HUDEP-2 (cell line): ENCODE measurements around the gene HEPACAM2.
A peak's percentile ranks its signal among the peaks of the same experiment; 100 is the strongest.

Experiments used
- DNase-seq, 76 experiments: peaks; one replicate each; lab custom pipeline; 2025; ENCODE audit not compliant: unreplicated experiment in 76 of 76; lab: John Stamatoyannopoulos, UW

Gene HEPACAM2

DNA sequence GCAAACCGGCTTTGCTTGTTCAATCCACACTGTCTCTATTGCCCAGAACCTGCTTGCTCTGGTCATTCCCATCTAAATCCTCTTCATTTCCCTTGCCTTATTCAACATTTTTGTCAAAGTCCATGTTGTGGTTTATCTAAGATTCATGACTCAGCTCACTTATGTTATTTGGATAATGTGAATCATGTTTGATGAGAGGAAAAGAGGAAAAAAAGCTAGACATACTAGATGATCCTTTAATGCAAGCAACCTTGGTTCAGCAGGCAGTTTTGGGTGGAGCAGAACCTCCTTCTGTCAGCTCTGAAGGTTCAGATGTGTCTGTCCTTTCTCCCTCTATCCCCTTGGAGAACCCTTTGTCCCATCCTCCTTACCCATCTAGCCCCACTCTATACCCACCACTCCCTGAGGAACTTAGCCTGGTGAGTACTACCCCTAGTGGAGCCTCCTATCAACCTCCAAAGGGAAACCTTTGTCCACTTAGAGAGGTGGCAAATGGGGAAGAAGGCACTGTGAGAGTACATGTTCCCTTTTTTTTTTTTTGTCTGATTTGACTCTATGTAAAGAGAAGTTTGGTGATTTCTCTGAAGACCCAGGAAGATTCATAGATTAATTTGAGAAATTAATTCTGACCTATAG is 76.0 kb downstream of the HEPACAM2 start:
- no peak for DNase-seq

DNA sequence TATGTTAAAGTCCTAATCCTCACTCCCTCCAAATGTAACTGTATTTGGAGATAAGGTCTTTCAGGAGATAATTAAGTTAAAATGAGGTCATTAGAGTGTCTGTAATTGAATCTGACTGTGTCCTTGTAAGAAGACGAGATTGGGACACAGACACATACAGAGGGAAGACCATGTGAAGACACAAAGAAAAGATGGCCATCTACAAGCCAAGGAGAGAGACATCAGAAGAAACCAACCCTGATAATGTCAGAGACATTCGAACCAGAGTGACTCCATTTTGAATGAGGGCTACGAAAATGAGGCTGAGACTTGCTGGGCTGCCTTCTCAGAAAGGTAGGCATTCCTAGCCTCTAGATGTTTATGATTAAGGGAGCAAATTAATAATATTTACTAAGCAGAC is 77.5 kb downstream of the HEPACAM2 start:
- no peak for DNase-seq

DNA sequence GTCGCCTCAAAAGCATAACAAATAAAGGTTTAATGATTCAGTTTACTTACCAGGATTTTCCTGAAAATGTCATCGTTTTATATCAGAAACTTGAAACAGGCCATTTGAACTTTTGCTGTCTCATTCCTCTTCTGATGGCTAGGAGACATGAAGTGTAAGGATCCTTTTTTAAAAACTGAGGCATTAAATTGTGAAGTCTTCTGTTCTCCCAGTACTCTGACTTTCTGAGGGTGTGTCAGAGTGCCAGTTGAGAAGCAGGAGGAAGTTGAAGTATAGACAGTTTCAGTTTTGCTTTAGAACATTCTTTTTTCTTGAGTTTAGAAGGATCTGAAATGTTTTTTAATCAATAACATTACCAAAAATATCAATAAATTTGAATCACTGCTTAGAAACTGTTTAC is 78.1 kb downstream of the HEPACAM2 start, which contains the start of gene SAMD9L:
Gene SAMD9L, minus strand, starts transcription at position 242 of the 400 bp plus-strand sequence. CDS start 12,414 bp downstream, outside the sequence.
- peak in 8 of 76 experiments; percentile 5 to 29 (median 22) for DNase-seq

DNA sequence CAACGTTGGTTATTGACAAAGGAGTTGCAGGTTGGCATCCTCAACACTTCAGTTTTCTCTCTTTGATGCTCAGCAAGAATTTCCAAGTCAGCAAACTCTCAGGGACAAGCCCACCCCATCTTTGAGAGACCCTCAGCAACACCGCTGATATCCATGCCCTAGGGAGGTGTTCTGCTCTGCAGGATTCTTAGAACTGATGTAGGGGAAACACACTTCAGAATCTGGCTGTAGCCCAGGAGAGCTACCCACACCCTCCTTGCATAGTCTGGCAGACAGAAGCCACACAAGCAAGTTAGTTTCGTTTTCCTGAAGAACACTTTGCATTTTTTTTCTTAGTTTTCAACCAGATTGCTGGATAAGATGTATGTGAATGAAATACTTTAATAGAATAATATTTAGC is 78.9 kb downstream of the HEPACAM2 start:
- peak in 67 of 76 experiments; percentile 3 to 79 (median 32) for DNase-seq

DNA sequence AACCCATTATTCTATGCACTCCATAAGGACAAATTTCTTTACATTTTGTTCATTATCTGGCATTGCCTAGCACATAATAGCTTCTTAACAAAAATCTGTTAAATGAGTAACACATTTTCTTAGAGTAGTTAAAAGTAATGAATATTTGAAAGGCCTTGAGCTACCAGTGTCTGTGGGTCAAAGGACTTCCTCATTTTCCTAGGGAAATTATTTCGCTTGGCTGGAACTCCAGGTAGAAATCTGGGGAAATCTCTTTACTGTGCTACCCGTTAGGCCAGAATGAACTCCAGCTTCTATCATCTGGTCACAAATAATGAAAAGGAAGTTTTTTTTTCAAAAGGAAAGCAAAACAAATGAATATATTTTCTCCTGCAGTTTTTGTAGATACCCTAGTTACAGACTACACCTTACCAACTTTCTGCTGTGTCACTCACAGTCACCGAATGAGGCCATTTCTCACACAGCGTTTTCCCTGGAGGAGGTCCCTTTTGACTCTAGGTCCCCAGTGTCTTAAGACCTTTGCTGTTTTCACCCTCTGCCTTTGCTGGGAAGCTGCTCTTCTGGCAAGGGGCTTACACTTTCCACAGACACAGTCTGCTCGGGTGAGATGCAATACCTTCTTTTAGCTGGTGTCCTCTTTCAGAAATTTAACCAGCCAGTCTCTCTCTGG is 79.7 kb downstream of the HEPACAM2 start:
- no peak for DNase-seq

DNA sequence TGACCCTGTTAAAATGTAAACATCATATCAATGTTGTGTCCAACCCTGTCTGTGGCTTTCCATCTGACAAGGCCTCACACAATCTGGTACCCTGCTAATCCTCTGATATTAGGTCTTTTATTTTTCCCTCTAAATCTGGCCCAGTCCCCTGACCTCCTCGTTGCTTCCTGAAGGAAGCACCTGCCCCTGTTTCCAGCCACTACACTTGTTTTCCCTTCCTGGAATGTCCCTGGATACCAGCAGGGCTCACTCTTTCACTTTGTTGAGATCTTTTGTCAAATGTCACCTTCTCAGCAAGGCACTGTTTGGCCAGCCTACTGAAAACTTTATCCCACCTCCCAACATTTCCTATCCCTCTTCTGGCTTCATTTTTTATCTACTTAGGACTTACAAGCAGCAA is 80.2 kb downstream of the HEPACAM2 start:
- DNase-seq: no peak

DNA sequence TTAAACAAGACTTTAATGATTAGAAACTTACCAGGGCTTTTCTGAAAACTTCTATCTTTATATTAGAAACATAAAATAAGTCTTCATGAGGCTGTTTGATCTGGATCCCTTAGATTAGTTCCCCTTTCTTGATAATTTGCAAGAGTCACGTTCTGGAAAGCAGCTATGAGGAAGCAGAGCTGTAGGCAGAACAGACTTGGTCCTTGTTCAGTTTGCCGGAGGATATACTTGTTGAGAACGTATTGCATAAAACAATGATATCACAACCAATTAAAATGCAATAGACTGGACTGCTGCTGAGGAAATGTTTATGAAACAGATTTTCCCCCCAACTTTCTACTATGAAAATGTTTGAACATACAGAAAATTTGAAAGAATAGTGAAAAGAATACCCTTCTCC is 80.9 kb downstream of the HEPACAM2 start:
- no peak for DNase-seq

DNA sequence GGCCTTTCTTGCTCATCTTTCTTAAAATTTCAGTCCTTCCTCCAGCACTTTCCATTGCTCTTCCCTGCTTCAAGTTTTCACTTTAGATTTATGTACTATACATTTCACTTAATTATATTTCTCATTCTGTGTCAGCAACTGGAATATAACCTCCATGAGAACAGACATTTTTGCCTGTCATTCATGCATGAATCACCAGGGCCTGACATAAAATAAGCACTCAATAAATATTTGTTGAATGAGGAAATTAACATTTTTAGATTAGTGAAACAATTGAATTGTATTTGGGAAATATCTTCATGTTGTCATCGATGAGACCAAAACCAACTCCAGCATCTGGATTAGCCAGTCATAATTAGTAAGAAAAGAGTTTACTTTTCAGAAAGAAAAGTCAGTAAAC is 84.1 kb downstream of the HEPACAM2 start:
- no peak for DNase-seq

DNA sequence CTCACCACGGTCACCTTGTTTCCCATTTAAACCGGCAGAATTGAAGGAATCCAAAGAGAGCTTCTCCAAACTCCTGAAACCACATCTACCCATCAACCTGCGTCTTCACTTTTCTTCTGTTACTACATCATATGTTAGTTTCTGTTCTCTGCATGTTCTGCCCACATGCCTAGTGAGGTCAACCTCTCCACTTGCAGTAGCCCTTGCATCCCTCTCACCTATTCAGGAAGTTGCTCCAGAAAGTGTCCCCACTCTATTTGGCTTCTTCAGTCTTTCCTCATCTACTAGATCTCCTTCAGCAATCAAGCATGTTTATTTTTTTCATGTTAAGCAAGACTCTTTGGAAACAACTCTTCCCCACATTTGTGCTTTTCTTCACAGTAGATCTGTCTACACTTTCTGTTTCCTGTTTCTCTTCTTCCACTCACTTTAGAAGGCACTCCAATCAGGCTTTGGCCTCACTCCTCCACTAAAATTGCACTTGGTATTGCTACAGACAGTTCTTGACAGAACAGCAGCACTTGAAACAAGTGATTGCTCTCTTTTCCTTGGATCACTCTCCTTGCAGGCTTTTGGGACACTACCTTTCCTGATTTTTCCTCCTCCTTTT is 85.6 kb downstream of the HEPACAM2 start:
- no peak for DNase-seq

DNA sequence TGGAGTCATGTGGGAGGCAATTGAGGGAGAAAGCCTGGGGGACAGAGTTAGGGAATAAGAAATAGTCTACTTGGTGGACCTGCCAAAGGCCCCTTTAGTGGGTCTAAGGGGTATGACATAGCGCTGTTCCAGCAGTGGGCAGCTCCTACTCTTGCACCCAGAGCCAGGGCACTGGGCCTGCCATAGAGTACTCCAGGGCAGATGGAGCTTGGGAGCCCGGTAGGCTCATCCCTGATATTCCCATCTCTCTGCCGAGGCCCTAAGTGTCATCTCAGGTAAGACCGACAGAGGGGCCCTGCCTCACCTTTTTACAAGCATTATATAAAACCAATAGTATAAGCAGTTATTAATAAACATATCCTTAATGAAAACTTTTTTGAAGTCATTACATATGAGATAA is 87.7 kb downstream of the HEPACAM2 start:
- no peak for DNase-seq
